Stimulated activated CD4-positive, alpha-beta T cell treated with anti-CD3 and anti-CD28 coated beads, TNF-alpha, amount 100 ng/mL, for 1 hour (primary cell): ENCODE measurements around the gene PDE4D.
A peak's percentile ranks its signal among the peaks of the same experiment; 100 is the strongest.
"Not testable (repeated sequence)": the region's sequence is repeated elsewhere in the genome, so short reads cannot be mapped to it uniquely, and the experiment has no call there.

Source experiments
- DNase-seq, 3 donors: peaks; one replicate each; pipeline ENCODE4 v3.0.0-alpha.2; 2020; ENCODE audit warnings: low read depth in 3 of 3, low spot score in 1 of 3

PDE4D gene

GRCh38 chr5:58953218-58953617, 940.3 kb downstream of the PDE4D start:
- not testable (repeated sequence) for DNase-seq

GRCh38 chr5:58950224-58950623, 943.3 kb downstream of the PDE4D start:
- no peak for DNase-seq

GRCh38 chr5:58946230-58946629, 947.3 kb downstream of the PDE4D start:
- no peak for DNase-seq

GRCh38 chr5:58944221-58944620, 949.3 kb downstream of the PDE4D start:
- no peak for DNase-seq

GRCh38 chr5:58940446-58940845, 953.1 kb downstream of the PDE4D start:
- no peak for DNase-seq

GRCh38 chr5:58939664-58940063, 953.9 kb downstream of the PDE4D start:
- DNase-seq: no peak

GRCh38 chr5:58938563-58939424, 954.7 kb downstream of the PDE4D start:
- DNase-seq: no peak

- DNase-seq: no peak
These were observed 956.4 kb downstream of the PDE4D start for GRCh38 chr5:58937031-58937681.

- DNase-seq: no peak
These were observed 958.9 kb downstream of the PDE4D start for GRCh38 chr5:58934629-58935097.

- peak in 1 of 3 donors; percentile 2 for DNase-seq
These were observed 959.5 kb downstream of the PDE4D start for GRCh38 chr5:58933891-58934628.

- no peak for DNase-seq
These were observed 961.4 kb downstream of the PDE4D start for GRCh38 chr5:58932057-58932612.

- no peak for DNase-seq
These were observed 963.0 kb downstream of the PDE4D start for GRCh38 chr5:58930520-58930919.

- DNase-seq: no peak
These were observed 963.8 kb downstream of the PDE4D start for GRCh38 chr5:58929726-58930125.

- no peak for DNase-seq
These were observed 965.6 kb downstream of the PDE4D start for GRCh38 chr5:58927938-58928337.

GRCh38 chr5:58927181-58927580, 966.3 kb downstream of the PDE4D start:
- DNase-seq: no peak

- no peak for DNase-seq
These were observed 967.0 kb downstream of the PDE4D start for GRCh38 chr5:58926541-58926935.

GRCh38 chr5:58925627-58926540, 967.6 kb downstream of the PDE4D start:
- DNase-seq: no peak

- no peak for DNase-seq
These were observed 969.2 kb downstream of the PDE4D start for GRCh38 chr5:58924306-58924705.

GRCh38 chr5:58923355-58923754, 970.2 kb downstream of the PDE4D start:
- no peak for DNase-seq

GRCh38 chr5:58922461-58923171, 970.9 kb downstream of the PDE4D start:
- no peak for DNase-seq
